A549 (cell line): Measurements from ENCODE around the gene NAXD. TPM values are rescaled to one million over a fixed set of nuclear protein-coding genes. Genes with fewer than 3 reads are reported as not detected.
"Not testable (repeated sequence)": the region's sequence is repeated elsewhere in the genome, so short reads cannot be mapped to it uniquely, and the experiment has no call there.

Experiments
- ATAC-seq, 2 experiments: fragments of 200-7000 bp in 1 of 2; fragments of >200 bp in 1 of 2; cut with Nextera tagmentation in 1 of 2; cut with Tn5 transposase in 1 of 2; 3 replicates each; pipeline versions ENCODE4 v1.8.0 to v1.9.1; 2018 to 2020; ENCODE audit warnings: mild to moderate bottlenecking in 1 of 2, moderate library complexity in 1 of 2
- CTCF ChIA-PET: fragments of 300-600 bp; sonication (Branson Sonifier 250); formaldehyde crosslinking; extraction: SDS; loops from one replicate; lab custom pipeline; 2021; ENCODE audit warnings: antibody characterized with exemption, inconsistent platforms; lab: Yijun Ruan, JAX
- POLR2A ChIA-PET: fragments of 350-600 bp; formaldehyde crosslinking; extraction: SDS; loops from one replicate; lab custom pipeline; 2021; ENCODE audit warnings: antibody characterized with exemption, inconsistent platforms; lab: Yijun Ruan, JAX
- DNase-seq, 2 experiments: peaks; one replicate each; pipeline versions ENCODE4 v3.0.0 to v3.0.0-alpha.2; 2011 to 2016; ENCODE audit warnings: low read depth in 1 of 2, low spot score in 1 of 2
- FAIRE-seq: peaks from 2 replicates; lab custom pipeline; 2011; peaks lifted over from hg19 to GRCh38; lab: Jason Lieb, UNC
- H3K27ac ChIP-seq, 2 experiments: fragments of >200 bp; sonication (Bioruptor Twin); formaldehyde crosslinking; 3 replicates each; pipeline ENCODE4 v1.5.1; 2016 to 2017
- H3K4me1 ChIP-seq: fragments of >200 bp; sonication (Bioruptor Twin); formaldehyde crosslinking; 3 replicates; pipeline ENCODE4 v1.6.1; 2016
- H3K4me2 ChIP-seq: fragments of >200 bp; sonication (Bioruptor Twin); formaldehyde crosslinking; 3 replicates; pipeline ENCODE4 v1.6.1; 2016
- H3K4me3 ChIP-seq: fragments of >200 bp; sonication (Bioruptor Twin); formaldehyde crosslinking; 3 replicates; pipeline ENCODE4 v1.5.1; 2016
- H3K9me3 ChIP-seq: fragments of >200 bp; sonication (Bioruptor Twin); formaldehyde crosslinking; 3 replicates; pipeline ENCODE4 v1.6.1; 2016
- BHLHE40 ChIP-seq: IDR thresholded peaks from 2 replicates; pipeline ENCODE4 v1.6.1; 2012; ENCODE audit warnings: low read depth, low read length, inconsistent platforms
- CBX8 ChIP-seq: fragments of 200-600 bp; sonication (generic); IDR thresholded peaks from 2 replicates; pipeline ENCODE4 v1.6.1; 2016
- CEBPB ChIP-seq, 2 experiments: fragments of >200 bp in 1 of 2; sonication (Bioruptor Twin) in 1 of 2; formaldehyde crosslinking in 1 of 2; IDR thresholded peaks; 2 replicates each; pipeline ENCODE4 v1.6.1; 2012 to 2016
- EHF ChIP-seq: fragments of 250-450 bp; sonication (Bioruptor Pico); IDR thresholded peaks from 2 replicates; pipeline ENCODE4 v1.5.0; 2020; ENCODE audit warnings: mild to moderate bottlenecking
- EP300 ChIP-seq, 2 experiments: fragments of >200 bp; sonication (Bioruptor Twin); formaldehyde crosslinking; IDR thresholded peaks; 2 replicates in 1 of 2; 3 replicates in 1 of 2; pipeline ENCODE4 v1.6.1; 2016 to 2017
- FOSB ChIP-seq: fragments of 250-450 bp; sonication (Bioruptor Pico); IDR thresholded peaks from 2 replicates; pipeline ENCODE4 v1.5.0; 2020; ENCODE audit warnings: mild to moderate bottlenecking, moderate library complexity
- FOSL2 ChIP-seq, 2 experiments: fragments of 450-650 bp in 1 of 2; fragments of >200 bp in 1 of 2; sonication (Bioruptor Twin) in 1 of 2; formaldehyde crosslinking; IDR thresholded peaks; 2 replicates each; pipeline versions ENCODE4 v1.5.0 to v1.6.1; 2016 to 2020; ENCODE audit warnings: mild to moderate bottlenecking in 1 of 2, moderate library complexity in 1 of 2
- FOXS1 ChIP-seq: fragments of 250-450 bp; sonication (Bioruptor Pico); IDR thresholded peaks from 2 replicates; pipeline ENCODE4 v1.5.0; 2020; ENCODE audit warnings: mild to moderate bottlenecking, moderate library complexity
- GATA3 ChIP-seq: IDR thresholded peaks from 2 replicates; pipeline ENCODE4 v1.6.1; 2012; ENCODE audit warnings: borderline replicate concordance
- HOXA7 ChIP-seq: fragments of 250-450 bp; sonication (Bioruptor Pico); IDR thresholded peaks from 2 replicates; pipeline ENCODE4 v1.5.0; 2020; ENCODE audit warnings: mild to moderate bottlenecking, moderate library complexity
- KDM1A ChIP-seq: fragments of 200-600 bp; sonication (generic); IDR thresholded peaks from 2 replicates; pipeline ENCODE4 v1.6.1; 2016; ENCODE audit warnings: low read depth, mild to moderate bottlenecking
- MAFK ChIP-seq: fragments of 450-650 bp; IDR thresholded peaks from 2 replicates; pipeline ENCODE4 v1.6.1; 2014; ENCODE audit not compliant: partially characterized antibody
- MAZ ChIP-seq: fragments of 150-350 bp; IDR thresholded peaks from 2 replicates; pipeline ENCODE4 v1.6.1; 2014; ENCODE audit warnings: antibody characterized with exemption, low read depth, low read length, borderline replicate concordance
- MYC ChIP-seq: IDR thresholded peaks from 2 replicates; pipeline ENCODE4 v1.6.1; 2012; ENCODE audit warnings: mild to moderate bottlenecking, inconsistent platforms, low read length, improper control_type of control experiment, borderline replicate concordance
- RAD21 ChIP-seq, 2 experiments: fragments of >200 bp in 1 of 2; sonication (Bioruptor Twin) in 1 of 2; formaldehyde crosslinking in 1 of 2; IDR thresholded peaks in 1 of 2; conservative IDR thresholded peaks in 1 of 2; 2 replicates in 1 of 2; 3 replicates in 1 of 2; pipeline ENCODE4 v1.6.1; 2012 to 2018; ENCODE audit warnings: inconsistent platforms in 1 of 2
- RARB ChIP-seq: fragments of 250-450 bp; sonication (Bioruptor Pico); IDR thresholded peaks from 2 replicates; pipeline ENCODE4 v1.8.0; 2021; ENCODE audit warnings: mild to moderate bottlenecking, moderate library complexity
- RCOR1 ChIP-seq: fragments of 150-350 bp; IDR thresholded peaks from 2 replicates; pipeline ENCODE4 v1.6.1; 2014; ENCODE audit warnings: antibody characterized with exemption, low read length, low read depth
- RNF2 ChIP-seq: fragments of 200-600 bp; sonication (generic); IDR thresholded peaks from 2 replicates; pipeline ENCODE4 v1.6.1; 2016; ENCODE audit warnings: low read depth, mild to moderate bottlenecking, antibody characterized with exemption, moderate library complexity, borderline replicate concordance
- SMC3 ChIP-seq: fragments of >200 bp; sonication (Bioruptor Twin); formaldehyde crosslinking; IDR thresholded peaks from 3 replicates; pipeline ENCODE4 v1.6.1; 2018; ENCODE audit warnings: inconsistent platforms
- SREBF2 ChIP-seq: fragments of 450-650 bp; IDR thresholded peaks from 2 replicates; pipeline ENCODE4 v1.6.1; 2014; ENCODE audit warnings: mild to moderate bottlenecking, moderate library complexity
- TFCP2L1 ChIP-seq: fragments of 250-450 bp; sonication (Bioruptor Pico); IDR thresholded peaks from 2 replicates; pipeline ENCODE4 v1.5.0; 2021; ENCODE audit warnings: mild to moderate bottlenecking
- ZFP36 ChIP-seq: fragments of 450-650 bp; IDR thresholded peaks from 2 replicates; pipeline ENCODE4 v1.6.1; 2014; ENCODE audit warnings: borderline replicate concordance; ENCODE audit not compliant: partially characterized antibody
- ZNF302 ChIP-seq: fragments of 250-450 bp; sonication (Bioruptor Pico); IDR thresholded peaks from 2 replicates; pipeline ENCODE4 v1.9.0; 2021; ENCODE audit warnings: inconsistent platforms, mild to moderate bottlenecking, moderate library complexity
- ZSCAN20 ChIP-seq: fragments of 250-450 bp; sonication (Bioruptor Pico); IDR thresholded peaks from 2 replicates; pipeline ENCODE4 v1.8.0; 2022; ENCODE audit warnings: mild to moderate bottlenecking, moderate library complexity
- WGBS: methylation state at CpG from one replicate; pipeline ENCODE4 v1.1.6; 2017; ENCODE audit errors: missing lambda C conversion rate; 5-methylcytosine and 5-hydroxymethylcytosine counted together
- polyA plus RNA-seq, 4 experiments: library from polyadenylated mRNA; depleted of rRNA in 3 of 4; stranded (reverse); fragments of >200 nt; fragmentation: RNase III in 1 of 4; extraction: RNeasy Plus Mini Kit Qiagen cat#74134 plus additional on column Dnase treatment in 1 of 4; gene quantifications; 2 replicates in 3 of 4; 3 replicates in 1 of 4; pipeline ENCODE4 v1.2.3, GENCODE V29; 2011 to 2017
- TF ChIP-seq, protein P1 (sequence below): IDR thresholded peaks from 2 replicates; pipeline ENCODE4 v1.6.1; 2012
- TF ChIP-seq, protein P2 (sequence below): fragments of 450-650 bp; IDR thresholded peaks from 2 replicates; pipeline ENCODE4 v1.6.1; 2014; ENCODE audit warnings: antibody characterized with exemption

The NAXD gene
- polyA plus RNA-seq, 2 of the 4 experiments (the other 2 are of a cell fraction) = 14.2 to 19.0 TPM

DNA sequence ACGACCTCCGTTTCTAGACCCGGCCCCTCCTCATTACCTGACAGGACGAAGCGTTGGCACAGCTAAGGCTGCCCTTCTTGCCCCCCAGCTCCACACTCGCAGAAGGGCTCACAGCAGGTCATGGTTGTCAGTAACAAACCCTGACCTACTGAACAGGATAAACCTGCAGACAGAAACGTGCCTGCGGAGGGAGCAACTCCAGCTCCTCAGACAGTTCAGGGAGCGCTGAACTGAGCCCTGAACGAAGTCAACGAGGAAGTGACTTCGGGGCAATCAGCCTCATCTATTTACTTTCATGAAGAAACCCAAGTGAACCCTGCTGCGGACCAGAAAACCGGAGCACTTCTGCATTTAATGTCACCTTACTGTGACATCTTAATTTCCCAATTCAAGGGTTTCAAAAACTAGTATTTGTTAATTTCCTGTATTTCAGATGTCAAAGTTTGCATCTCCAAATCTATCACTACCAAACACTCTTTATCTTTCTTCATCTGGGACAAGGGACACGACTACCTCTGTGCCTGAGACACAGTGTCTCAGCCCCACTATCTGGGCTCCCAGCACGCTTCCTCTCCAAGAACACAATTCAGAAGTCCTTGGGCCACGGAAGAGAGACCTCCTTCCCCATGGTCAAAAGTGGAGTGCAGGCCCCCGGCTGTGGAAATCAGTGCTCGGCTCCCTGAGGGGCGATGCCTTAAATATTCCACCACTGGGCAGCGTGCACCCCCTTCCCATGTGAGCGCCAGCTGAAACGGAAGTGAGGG lies 50.3 kb downstream of the NAXD start:
- no peak for DNase-seq
- ChIA-PET POLR2A (no interaction called here), CTCF (interaction anchor here (0.6 to 1.5 kb wide), 2 partner anchors 15 to 22 kb away, joined by 3 to 6 read pairs; no protein-coding TSS in a partner anchor)
- WGBS = 95% methylated on average over 20 of the region's 23 CpGs
- Histone ChIP-seq H3K9me3 (no peaks in the 10 kb centered on the region), H3K4me2 (no peak overlapping the region), H3K4me1 (no peaks in the 10 kb centered on the region), H3K4me3 (no peak overlapping the region), H3K27ac (no peak overlapping the region)
- TF ChIP-seq TFCP2L1 (no peak), BHLHE40 (no peak), CEBPB (IDR thresholded peaks at IDR 0.05) (no peak), HOXA7 (no peak), MYC (no peak), EP300 (IDR thresholded peaks at IDR 0.05) (no peak), GATA3 (no peak), RAD21 (conservative IDR thresholded peaks at IDR 0.05 in 1 of 2, IDR thresholded peaks at IDR 0.05 in 1 of 2) (no peak), ZFP36 (no peak), FOSB (CRISPR knock-in tag) (no peak), ZSCAN20 (no peak), RARB (CRISPR knock-in tag) (no peak), CBX8 (no peak), MAFK (no peak), RNF2 (no peak), RCOR1 (no peak)
- TF ChIP-seq, protein P1, sequence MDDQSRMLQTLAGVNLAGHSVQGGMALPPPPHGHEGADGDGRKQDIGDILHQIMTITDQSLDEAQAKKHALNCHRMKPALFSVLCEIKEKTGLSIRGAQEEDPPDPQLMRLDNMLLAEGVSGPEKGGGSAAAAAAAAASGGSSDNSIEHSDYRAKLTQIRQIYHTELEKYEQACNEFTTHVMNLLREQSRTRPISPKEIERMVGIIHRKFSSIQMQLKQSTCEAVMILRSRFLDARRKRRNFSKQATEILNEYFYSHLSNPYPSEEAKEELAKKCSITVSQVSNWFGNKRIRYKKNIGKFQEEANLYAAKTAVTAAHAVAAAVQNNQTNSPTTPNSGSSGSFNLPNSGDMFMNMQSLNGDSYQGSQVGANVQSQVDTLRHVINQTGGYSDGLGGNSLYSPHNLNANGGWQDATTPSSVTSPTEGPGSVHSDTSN = no peak
- no peak for ATAC-seq
- no peak for FAIRE-seq

DNA sequence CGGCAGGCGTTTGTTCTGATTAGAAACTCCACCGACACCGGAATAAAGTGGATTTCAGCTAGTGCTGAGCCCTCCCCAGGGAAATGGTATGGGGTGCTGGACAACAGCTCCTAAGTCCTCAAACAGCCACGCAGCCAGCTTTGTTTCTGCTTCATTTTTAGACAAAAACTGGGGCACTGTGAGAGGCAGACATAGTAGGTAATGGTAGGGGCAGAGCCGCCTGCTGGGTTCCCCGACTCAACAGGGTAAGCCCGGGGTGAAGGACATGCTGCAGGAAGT lies 50.8 kb downstream of the NAXD start:
- CTCF ChIA-PET = interaction anchor here (0.6 to 1.5 kb wide), 2 partner anchors 14 to 23 kb away, joined by 3 to 6 read pairs; no protein-coding TSS in a partner anchor
- FAIRE-seq (no peak), DNase-seq (no peak), ATAC-seq (no peak)
- TF ChIP-seq CBX8 (no peak), ZSCAN20 (no peak), ZFP36 (no peak), RCOR1 (no peak), MAZ (no peak), ZNF302 (CRISPR knock-in tag) (no peak), EHF (CRISPR knock-in tag) (no peak), KDM1A (no peak)
- POLR2A ChIA-PET = no interaction called here
- H3K4me2 ChIP-seq = no peak overlapping the region
- H3K27ac ChIP-seq = no peak overlapping the region
- H3K9me3 ChIP-seq = no peaks in the 10 kb centered on the region
- 80% methylated on average over 8 of the region's 8 CpGs for WGBS
- no peaks in the 10 kb centered on the region for H3K4me1 ChIP-seq
- H3K4me3 ChIP-seq = no peak overlapping the region

DNA sequence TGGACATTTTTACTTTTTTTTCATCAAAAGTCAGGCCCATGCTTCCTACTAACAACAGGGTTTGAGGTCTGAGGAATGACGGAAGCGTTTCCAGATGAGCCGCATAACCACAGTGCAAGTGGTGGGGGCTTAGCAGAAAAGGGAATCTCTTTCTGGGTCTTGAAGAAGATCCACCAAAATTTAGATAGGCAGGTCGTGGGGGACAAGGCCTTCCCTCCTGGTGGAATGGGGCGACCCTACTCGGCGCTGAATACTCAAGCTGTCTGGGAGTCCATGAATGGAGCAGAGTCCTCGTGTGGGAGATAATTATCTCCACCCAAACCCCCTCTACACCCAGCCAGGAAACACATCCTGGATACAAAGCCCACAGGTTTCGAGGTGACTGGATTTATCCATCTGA lies 53.7 kb downstream of the NAXD start:
- WGBS = 88% methylated on average over 9 of the region's 9 CpGs
- H3K4me3 ChIP-seq = no peak overlapping the region
- ATAC-seq (no peak), DNase-seq (no peak), FAIRE-seq (no peak)
- H3K9me3 ChIP-seq = no peaks in the 10 kb centered on the region
- no peak overlapping the region for H3K27ac ChIP-seq
- POLR2A ChIA-PET = no interaction called here
- H3K4me2 ChIP-seq = no peak overlapping the region
- CTCF ChIA-PET = no interaction called here
- H3K4me1 ChIP-seq = no peaks in the 10 kb centered on the region
- TF ChIP-seq BHLHE40 (no peak), SREBF2 (no peak), EP300 (IDR thresholded peaks at IDR 0.05) (no peak), SMC3 (no peak), FOSL2 (IDR thresholded peaks at IDR 0.05) (no peak), FOSL2 (CRISPR knock-in tag; IDR thresholded peaks at IDR 0.05) (no peak), FOXS1 (CRISPR knock-in tag) (no peak), ZFP36 (no peak)
- TF ChIP-seq, protein P2, sequence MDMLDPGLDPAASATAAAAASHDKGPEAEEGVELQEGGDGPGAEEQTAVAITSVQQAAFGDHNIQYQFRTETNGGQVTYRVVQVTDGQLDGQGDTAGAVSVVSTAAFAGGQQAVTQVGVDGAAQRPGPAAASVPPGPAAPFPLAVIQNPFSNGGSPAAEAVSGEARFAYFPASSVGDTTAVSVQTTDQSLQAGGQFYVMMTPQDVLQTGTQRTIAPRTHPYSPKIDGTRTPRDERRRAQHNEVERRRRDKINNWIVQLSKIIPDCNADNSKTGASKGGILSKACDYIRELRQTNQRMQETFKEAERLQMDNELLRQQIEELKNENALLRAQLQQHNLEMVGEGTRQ = no peak

DNA sequence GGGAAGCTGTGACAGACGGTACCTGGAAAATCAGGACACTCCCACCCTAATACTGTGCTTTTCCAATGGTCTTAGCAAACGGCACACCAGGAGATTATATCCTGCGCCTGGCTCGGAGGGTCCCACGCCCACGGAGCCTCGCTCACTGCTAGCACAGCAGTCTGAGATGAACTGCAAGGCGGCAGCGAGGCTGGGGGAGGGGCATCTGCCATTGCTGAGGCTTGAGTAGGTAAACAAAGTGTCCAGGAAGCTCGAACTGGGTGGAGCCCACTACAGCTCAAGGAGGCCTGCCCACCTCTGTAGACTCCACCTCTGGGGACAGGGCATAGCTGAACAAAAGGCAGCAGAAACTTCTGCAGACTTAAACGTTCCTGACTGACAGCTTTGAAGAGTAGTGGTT lies 54.5 kb downstream of the NAXD start:
- H3K4me3 ChIP-seq, H3K9me3 ChIP-seq, CTCF ChIA-PET, H3K4me2 ChIP-seq, ATAC-seq, H3K27ac ChIP-seq, FAIRE-seq, DNase-seq, POLR2A ChIA-PET, H3K4me1 ChIP-seq: not testable (repeated sequence)
- WGBS = 85% methylated on average over 11 of the region's 11 CpGs
